ENCODE results near the gene HPCAL1.

- TF ChIP-seq CTCF (conservative IDR thresholded peaks at IDR 0.05; ENCODE audit: low read length) (no peak), EZH2phosphoT487 (IDR thresholded peaks at IDR 0.05; ENCODE audit: borderline replicate concordance) (no peak)
These were observed 6.2 kb downstream of the HPCAL1 start for GRCh38 chr2:10308866-10309265.

Data from Loucy (cell line).